Neural progenitor cell (in vitro differentiated cells): ENCODE data around the gene OR5K4. TPM values are rescaled to one million over a fixed set of nuclear protein-coding genes. Genes with fewer than 3 reads are reported as not detected.
"Not testable (repeated sequence)": the region's sequence is repeated elsewhere in the genome, so short reads cannot be mapped to it uniquely, and the experiment has no call there.

Source experiments
- DNase-seq: peaks from one replicate; pipeline ENCODE4 v3.0.0-alpha.2; 2016; ENCODE audit warnings: low spot score
- H2AFZ ChIP-seq: fragments of 200-600 bp; sonication (generic); replicated peaks from 2 replicates; pipeline ENCODE4 v1.6.1; 2016; ENCODE audit warnings: antibody characterized with exemption
- H3F3A ChIP-seq: fragments of 200-600 bp; sonication (generic); 2 replicates; pipeline ENCODE4 v1.6.1; 2016; ENCODE audit warnings: antibody characterized with exemption, low read depth
- H3K27ac ChIP-seq: fragments of 200-600 bp; sonication (generic); 2 replicates; pipeline ENCODE4 v1.5.1; 2016; ENCODE audit warnings: mild to moderate bottlenecking
- H3K27me3 ChIP-seq: fragments of 200-600 bp; sonication (generic); 2 replicates; pipeline ENCODE4 v1.6.1; 2016; ENCODE audit warnings: mild to moderate bottlenecking, moderate library complexity
- H3K36me3 ChIP-seq: fragments of 200-600 bp; sonication (generic); 2 replicates; pipeline ENCODE4 v1.5.1; 2016
- H3K4me1 ChIP-seq: fragments of 200-600 bp; sonication (generic); 2 replicates; pipeline ENCODE4 v1.6.1; 2016; ENCODE audit warnings: mixed run types
- H3K4me2 ChIP-seq: fragments of 200-600 bp; sonication (generic); 2 replicates; pipeline ENCODE4 v1.6.1; 2016
- H3K4me3 ChIP-seq: fragments of 200-600 bp; sonication (generic); 2 replicates; pipeline ENCODE4 v1.5.1; 2016
- H3K79me2 ChIP-seq: fragments of 200-600 bp; sonication (generic); 2 replicates; pipeline ENCODE4 v1.6.1; 2016; ENCODE audit warnings: low read depth
- H3K9ac ChIP-seq: fragments of 200-600 bp; sonication (generic); 2 replicates; pipeline ENCODE4 v1.6.1; 2016
- H3K9me3 ChIP-seq: fragments of 200-600 bp; sonication (generic); 2 replicates; pipeline ENCODE4 v1.5.1; 2016; ENCODE audit warnings: low read depth
- H4K20me1 ChIP-seq: fragments of 200-600 bp; sonication (generic); 2 replicates; pipeline ENCODE4 v1.6.1; 2016; ENCODE audit warnings: low read depth
- H3K27ac Mint-ChIP-seq: 3 replicates; pipeline ENCODE4 v1.8.0; 2021; ENCODE audit warnings: mixed read lengths
- H3K27me3 Mint-ChIP-seq: 2 replicates; pipeline ENCODE4 v1.8.0; 2022; ENCODE audit warnings: low read depth, mild to moderate bottlenecking, inconsistent platforms, moderate library complexity, mixed read lengths; ENCODE audit not compliant: insufficient read depth
- H3K36me3 Mint-ChIP-seq: 3 replicates; pipeline ENCODE4 v1.8.0; 2021; ENCODE audit warnings: mixed read lengths
- H3K4me1 Mint-ChIP-seq: 3 replicates; pipeline ENCODE4 v1.8.0; 2021; ENCODE audit warnings: mixed read lengths
- H3K4me3 Mint-ChIP-seq: 3 replicates; pipeline ENCODE4 v1.8.0; 2021; ENCODE audit warnings: mild to moderate bottlenecking, moderate library complexity, mixed read lengths
- H3K9me3 Mint-ChIP-seq: 3 replicates; pipeline ENCODE4 v1.8.0; 2020; ENCODE audit warnings: mixed read lengths
- EZH2 ChIP-seq: fragments of 200-600 bp; sonication (generic); IDR thresholded peaks from 2 replicates; pipeline ENCODE4 v1.6.1; 2017; ENCODE audit warnings: antibody characterized with exemption, mild to moderate bottlenecking, moderate library complexity
- EZH2phosphoT487 ChIP-seq: fragments of 200-600 bp; sonication (generic); IDR thresholded peaks from 2 replicates; pipeline ENCODE4 v1.6.1; 2017; ENCODE audit warnings: antibody characterized with exemption
- total RNA-seq: library from RNA; depleted of rRNA; stranded (reverse); fragments of >200 nt; gene quantifications from 2 replicates; pipeline ENCODE4 v1.2.3, GENCODE V29; 2015; ENCODE audit warnings: low replicate concordance
- TF ChIP-seq, protein P1 (sequence below): fragments of 200-600 bp; sonication (generic); IDR thresholded peaks from 2 replicates; pipeline ENCODE4 v1.5.1; 2017; ENCODE audit warnings: antibody characterized with exemption, mild to moderate bottlenecking

OR5K4 gene
- total RNA-seq, 1 donor from 2014 or later, result not detected

GRCh38 chr3:98395101-98395500 lies 41.4 kb downstream of the OR5K4 start:
- Histone ChIP-seq H3K9ac (no peak overlapping the region), H3K9me3 (no peaks in the 10 kb centered on the region), H3K4me1 (no peaks in the 10 kb centered on the region), H3K27ac (no peak overlapping the region), H3K27me3 (no peaks in the 10 kb centered on the region), H3K36me3 (no peaks in the 10 kb centered on the region), H3K4me2 (no peak overlapping the region), H2AFZ (no peak overlapping the region), H3K79me2 (no peaks in the 10 kb centered on the region), H4K20me1 (no peaks in the 10 kb centered on the region), H3K4me3 (no peak overlapping the region), H3F3A (no peaks in the 10 kb centered on the region)
- H3K36me3 Mint-ChIP-seq, result no peaks in the 10 kb centered on the region
- no peak overlapping the region for H3K27ac Mint-ChIP-seq
- no peaks in the 10 kb centered on the region for H3K4me1 Mint-ChIP-seq
- peaks cover 9% of the 10 kb centered on the region for H3K27me3 Mint-ChIP-seq
- peaks cover 6% of the 10 kb centered on the region for H3K9me3 Mint-ChIP-seq
- no peak for TF ChIP-seq EZH2
- TF ChIP-seq EZH2phosphoT487, result no peak
- TF ChIP-seq, protein P1, sequence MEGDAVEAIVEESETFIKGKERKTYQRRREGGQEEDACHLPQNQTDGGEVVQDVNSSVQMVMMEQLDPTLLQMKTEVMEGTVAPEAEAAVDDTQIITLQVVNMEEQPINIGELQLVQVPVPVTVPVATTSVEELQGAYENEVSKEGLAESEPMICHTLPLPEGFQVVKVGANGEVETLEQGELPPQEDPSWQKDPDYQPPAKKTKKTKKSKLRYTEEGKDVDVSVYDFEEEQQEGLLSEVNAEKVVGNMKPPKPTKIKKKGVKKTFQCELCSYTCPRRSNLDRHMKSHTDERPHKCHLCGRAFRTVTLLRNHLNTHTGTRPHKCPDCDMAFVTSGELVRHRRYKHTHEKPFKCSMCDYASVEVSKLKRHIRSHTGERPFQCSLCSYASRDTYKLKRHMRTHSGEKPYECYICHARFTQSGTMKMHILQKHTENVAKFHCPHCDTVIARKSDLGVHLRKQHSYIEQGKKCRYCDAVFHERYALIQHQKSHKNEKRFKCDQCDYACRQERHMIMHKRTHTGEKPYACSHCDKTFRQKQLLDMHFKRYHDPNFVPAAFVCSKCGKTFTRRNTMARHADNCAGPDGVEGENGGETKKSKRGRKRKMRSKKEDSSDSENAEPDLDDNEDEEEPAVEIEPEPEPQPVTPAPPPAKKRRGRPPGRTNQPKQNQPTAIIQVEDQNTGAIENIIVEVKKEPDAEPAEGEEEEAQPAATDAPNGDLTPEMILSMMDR, result no peak
- no peak for DNase-seq
- H3K4me3 Mint-ChIP-seq, result no peak overlapping the region

DNA sequence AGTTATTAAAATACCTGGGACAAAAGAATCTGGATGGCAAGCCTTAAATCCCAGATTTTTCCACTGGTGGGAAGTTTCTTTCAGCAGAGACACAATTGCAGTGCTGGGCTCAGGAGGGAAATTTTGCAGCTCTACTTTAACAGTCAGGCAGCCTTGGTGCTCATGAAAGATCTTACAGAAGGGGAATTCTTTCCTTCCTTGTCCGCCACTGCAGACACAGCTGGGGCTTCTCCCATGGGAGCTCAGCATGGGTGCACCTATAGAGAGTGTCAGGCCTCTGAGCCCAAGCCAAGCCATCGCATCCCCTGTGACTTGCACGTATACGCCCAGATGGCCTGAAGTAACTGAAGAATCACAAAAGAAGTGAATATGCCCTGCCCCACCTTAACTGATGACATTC lies 42.8 kb downstream of the OR5K4 start:
- not testable (repeated sequence) for H3K36me3 Mint-ChIP-seq, H3K4me3 Mint-ChIP-seq, H3K27me3 Mint-ChIP-seq, H3K4me2 ChIP-seq, H3K9me3 ChIP-seq, H3K36me3 ChIP-seq, H3K4me1 ChIP-seq, H3K79me2 ChIP-seq, H3F3A ChIP-seq, H3K9me3 Mint-ChIP-seq, H3K9ac ChIP-seq, H4K20me1 ChIP-seq, H2AFZ ChIP-seq, H3K4me1 Mint-ChIP-seq, H3K4me3 ChIP-seq, H3K27me3 ChIP-seq, H3K27ac ChIP-seq, DNase-seq, H3K27ac Mint-ChIP-seq

- peaks cover 6% of the 10 kb centered on the region for H3K9me3 Mint-ChIP-seq
- Histone ChIP-seq H3K79me2 (no peaks in the 10 kb centered on the region), H3K9me3 (no peaks in the 10 kb centered on the region), H3K4me1 (no peaks in the 10 kb centered on the region), H2AFZ (no peak overlapping the region), H3F3A (no peaks in the 10 kb centered on the region), H3K27me3 (no peaks in the 10 kb centered on the region), H3K27ac (no peak overlapping the region), H3K4me2 (no peak overlapping the region), H3K9ac (no peak overlapping the region), H4K20me1 (no peaks in the 10 kb centered on the region), H3K36me3 (no peaks in the 10 kb centered on the region), H3K4me3 (no peak overlapping the region)
- H3K4me1 Mint-ChIP-seq, result no peaks in the 10 kb centered on the region
- no peak overlapping the region for H3K4me3 Mint-ChIP-seq
- no peaks in the 10 kb centered on the region for H3K36me3 Mint-ChIP-seq
- no peak overlapping the region for H3K27ac Mint-ChIP-seq
- TF ChIP-seq, protein P1, result no peak
- TF ChIP-seq EZH2phosphoT487, result no peak
- TF ChIP-seq EZH2, result no peak
- peaks cover 6% of the 10 kb centered on the region for H3K27me3 Mint-ChIP-seq
- DNase-seq, result no peak
Measured at GRCh38 chr3:98398513-98398912, 44.9 kb downstream of the OR5K4 start.

GRCh38 chr3:98402507-98402906 lies 48.9 kb downstream of the OR5K4 start:
- H3K27ac ChIP-seq, result no peak overlapping the region
- no peaks in the 10 kb centered on the region for H3K27me3 ChIP-seq
- H3K4me3 Mint-ChIP-seq, result no peak overlapping the region
- H2AFZ ChIP-seq, result no peak overlapping the region
- no peaks in the 10 kb centered on the region for H3K79me2 ChIP-seq
- no peak overlapping the region for H3K27ac Mint-ChIP-seq
- peaks cover 14% of the 10 kb centered on the region for H3K9me3 Mint-ChIP-seq
- no peaks in the 10 kb centered on the region for H3K27me3 Mint-ChIP-seq
- H3K9me3 ChIP-seq, result no peaks in the 10 kb centered on the region
- H3K36me3 ChIP-seq, result no peaks in the 10 kb centered on the region
- no peaks in the 10 kb centered on the region for H4K20me1 ChIP-seq
- DNase-seq, result no peak
- H3K4me2 ChIP-seq, result no peak overlapping the region
- no peaks in the 10 kb centered on the region for H3K4me1 ChIP-seq
- H3K4me3 ChIP-seq, result no peak overlapping the region
- H3K4me1 Mint-ChIP-seq, result no peaks in the 10 kb centered on the region
- H3K36me3 Mint-ChIP-seq, result no peaks in the 10 kb centered on the region
- TF ChIP-seq EZH2phosphoT487, result no peak
- TF ChIP-seq, protein P1, result no peak
- no peak overlapping the region for H3K9ac ChIP-seq
- no peaks in the 10 kb centered on the region for H3F3A ChIP-seq
